GM11168 (cell line): ENCODE data around the gene CLIC5.
"Not testable (repeated sequence)": the region's sequence is repeated elsewhere in the genome, so short reads cannot be mapped to it uniquely, and the experiment has no call there.

Experiments used
- in situ Hi-C: fragments of 300-500 bp; cut with MboI; formaldehyde crosslinking; loops from one replicate; pipeline ENCODE4 v1.12.0; 2022; ENCODE audit warnings: low sequenced_read_pairs; ENCODE audit not compliant: unreplicated experiment

Gene CLIC5

DNA sequence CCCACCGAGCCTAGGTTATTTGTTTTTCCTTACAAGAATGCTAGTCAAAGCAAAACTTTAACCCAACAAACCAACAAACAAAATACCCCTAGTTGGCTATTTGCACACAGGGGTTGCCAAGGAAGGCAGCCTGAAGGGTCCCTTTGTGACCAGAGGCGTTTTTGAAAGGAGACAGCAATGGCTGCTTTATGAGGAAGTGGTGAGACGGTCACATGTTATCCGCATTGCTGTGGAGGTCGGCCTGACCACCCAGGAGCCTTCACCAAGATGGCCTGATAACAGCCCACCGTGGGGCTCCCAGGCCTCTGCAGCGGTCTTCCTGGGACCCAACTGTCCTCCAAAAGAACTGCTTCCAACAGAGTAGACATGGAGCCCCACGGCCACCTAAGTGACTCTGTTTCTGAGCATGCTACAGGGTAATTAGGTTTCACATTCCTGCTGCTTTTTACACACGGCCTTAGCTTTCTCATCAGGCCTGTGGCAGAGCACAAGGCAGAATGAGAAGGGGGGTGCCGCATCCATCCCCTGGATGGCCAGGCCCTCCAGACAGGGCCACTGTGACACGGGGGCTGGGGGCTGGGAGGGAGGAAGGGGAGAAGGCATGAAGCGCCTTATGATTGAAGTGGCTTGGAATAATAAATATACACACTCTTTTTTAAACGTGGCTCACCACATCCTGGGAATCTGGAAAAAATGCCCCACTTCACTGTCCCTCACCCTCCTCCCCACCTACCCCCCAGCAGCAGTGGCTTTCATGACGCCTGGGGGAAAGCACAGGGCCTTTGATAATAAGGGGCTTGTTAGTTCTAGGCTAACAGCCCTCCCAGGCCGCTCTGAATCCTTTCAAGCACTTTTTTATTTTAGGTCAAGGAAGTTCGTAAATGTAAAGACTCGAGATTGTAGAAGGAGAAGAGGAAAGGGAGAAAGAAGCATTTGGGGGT lies 86.0 kb downstream of the CLIC5 start:
- in situ Hi-C loops: no loop called here

DNA sequence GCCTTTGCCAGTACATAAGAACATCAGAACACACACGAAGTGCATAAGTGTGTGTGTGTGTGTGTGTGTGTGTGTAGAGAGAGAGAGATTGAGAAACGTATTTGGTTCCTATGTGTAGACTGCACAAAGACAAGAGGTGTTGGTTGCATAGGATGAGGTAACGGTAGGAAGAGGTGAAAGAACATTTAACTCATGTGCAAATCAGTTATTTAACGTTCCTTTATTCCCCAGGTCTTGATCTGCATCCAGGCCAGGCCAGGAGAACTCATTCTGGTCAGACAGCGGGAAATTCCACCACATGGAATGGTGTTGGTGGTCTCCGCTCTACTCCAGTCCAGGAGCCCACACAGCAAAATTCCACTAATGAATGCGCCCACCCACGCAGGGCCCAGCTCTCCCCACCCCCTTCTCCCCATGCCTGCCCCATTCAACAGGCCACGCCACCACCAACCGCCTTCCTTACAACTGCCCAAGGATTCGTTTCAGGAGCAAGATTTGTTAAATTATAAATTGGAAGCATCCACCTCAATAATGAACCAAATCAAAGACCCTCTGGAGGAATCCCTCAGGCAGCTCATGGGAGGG lies 86.8 kb downstream of the CLIC5 start:
- in situ Hi-C loops: no loop called here

DNA sequence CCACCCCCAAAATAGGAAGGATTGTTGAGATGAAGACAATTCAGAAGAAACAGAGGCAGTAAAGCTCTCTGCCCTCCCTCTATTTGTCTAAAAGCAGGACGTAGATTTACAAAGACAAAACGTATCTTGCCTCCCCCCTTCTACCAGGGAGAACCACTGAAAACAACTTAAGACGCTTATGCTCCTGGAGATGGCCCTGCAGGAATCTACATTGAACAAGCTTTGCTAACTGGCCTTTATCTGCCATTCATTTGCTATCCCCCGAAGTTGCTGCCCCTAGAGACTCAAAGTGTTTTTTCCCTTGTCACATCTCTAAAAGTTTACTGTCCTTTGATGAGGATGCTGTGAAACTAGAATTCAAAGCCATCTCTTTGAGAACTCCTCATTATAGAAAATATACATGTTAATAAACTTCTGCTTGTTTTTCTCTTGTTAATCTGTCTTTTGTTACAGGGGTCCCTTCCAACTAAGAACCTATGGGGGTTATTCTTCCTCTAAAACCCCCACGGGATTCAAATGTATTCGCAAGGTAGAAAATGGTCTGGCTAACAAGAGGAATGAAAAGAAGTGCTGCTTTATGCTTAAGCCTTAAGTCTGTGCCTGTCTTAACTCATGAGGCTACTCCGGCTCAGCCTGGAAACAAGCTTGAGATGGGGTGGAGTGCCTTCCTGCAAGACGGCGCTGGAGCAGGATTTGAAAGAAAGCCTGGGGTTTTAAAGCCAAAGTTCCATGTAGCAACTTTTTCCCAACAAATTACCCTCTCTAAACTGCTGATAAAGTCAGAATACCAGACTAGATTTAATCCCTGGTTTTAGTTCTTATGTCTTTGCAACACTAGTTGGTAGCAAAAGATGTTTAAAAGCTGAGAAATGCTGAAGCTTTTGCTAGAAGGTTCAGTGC lies 88.0 kb downstream of the CLIC5 start:
- in situ Hi-C loops: no loop called here

DNA sequence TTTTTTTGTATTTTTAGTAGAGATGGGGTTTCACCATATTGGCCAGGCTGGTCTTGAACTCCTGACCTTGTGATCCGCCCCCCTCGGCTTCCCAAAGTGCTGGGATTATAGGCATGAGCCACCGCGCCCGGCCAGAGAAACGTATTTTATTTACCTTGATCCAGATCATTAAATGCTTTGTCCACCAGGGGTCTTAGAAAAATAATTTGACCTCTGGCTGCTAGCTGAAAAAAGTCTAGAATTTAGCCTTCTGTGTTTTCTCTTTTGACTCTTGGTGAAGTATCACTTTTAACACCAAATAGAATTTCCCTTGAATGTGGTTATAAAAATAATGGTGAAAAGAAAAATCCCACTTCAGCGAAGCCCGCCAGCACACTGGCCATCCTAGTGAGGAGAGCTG lies 89.2 kb downstream of the CLIC5 start:
- in situ Hi-C loops: not testable (repeated sequence)

DNA sequence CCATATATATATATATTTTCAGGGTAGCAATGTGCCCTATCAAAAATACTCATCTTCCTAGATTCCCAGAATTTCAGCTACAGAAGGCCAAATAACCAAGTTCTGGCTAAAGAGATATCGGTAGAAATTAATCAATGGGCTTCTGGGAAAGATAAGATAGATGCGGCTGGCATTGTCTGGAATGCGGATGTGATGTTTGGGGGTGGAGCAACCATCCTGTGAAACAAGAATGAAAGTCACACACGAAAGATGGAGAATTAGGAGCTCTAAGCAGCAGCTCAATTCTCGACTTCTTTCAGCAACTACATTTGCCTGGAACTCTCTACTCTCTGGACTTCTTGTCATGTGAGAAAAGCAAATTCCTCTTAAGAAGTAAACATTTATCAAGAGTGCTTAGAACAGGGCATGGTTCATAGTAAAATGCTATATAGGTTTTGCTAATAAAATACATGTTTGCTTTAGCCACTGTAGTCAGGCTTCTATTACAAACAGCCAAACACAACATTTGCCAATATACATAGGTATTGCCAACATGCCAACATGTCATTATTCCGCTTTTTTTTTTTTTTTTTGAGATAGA lies 90.8 kb downstream of the CLIC5 start:
- in situ Hi-C loops: loop anchor here (25.0 kb wide), 3 partner anchors 188 to 1263 kb away; no protein-coding TSS in a partner anchor

DNA sequence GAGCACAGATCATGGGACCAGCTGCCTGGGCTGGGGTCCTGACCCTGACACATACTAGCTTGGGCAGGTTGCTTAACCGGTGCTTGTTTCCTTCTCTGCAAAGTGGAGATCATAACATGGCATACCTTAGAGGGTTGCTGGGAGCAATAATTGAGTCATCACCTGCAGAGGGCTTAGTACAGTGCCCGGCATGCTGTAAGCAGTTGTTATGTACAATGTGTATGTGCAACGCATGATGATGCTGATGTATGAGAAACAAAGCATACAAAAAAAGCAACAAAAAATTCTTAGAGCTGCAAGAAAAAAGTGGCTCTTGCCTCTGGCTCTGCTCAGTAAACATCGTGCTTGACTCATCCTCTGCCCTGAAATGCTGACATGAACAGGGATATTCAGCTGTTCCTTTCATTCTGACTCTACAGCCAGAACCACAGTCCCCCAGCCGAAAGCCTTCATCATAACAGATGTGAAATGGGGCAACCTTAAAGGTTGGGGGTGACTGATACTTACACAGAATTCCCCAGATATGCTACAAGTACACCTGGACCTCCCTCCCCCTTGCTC lies 91.7 kb downstream of the CLIC5 start:
- in situ Hi-C loops: loop anchor here (25.0 kb wide), 3 partner anchors 187 to 1262 kb away; no protein-coding TSS in a partner anchor

DNA sequence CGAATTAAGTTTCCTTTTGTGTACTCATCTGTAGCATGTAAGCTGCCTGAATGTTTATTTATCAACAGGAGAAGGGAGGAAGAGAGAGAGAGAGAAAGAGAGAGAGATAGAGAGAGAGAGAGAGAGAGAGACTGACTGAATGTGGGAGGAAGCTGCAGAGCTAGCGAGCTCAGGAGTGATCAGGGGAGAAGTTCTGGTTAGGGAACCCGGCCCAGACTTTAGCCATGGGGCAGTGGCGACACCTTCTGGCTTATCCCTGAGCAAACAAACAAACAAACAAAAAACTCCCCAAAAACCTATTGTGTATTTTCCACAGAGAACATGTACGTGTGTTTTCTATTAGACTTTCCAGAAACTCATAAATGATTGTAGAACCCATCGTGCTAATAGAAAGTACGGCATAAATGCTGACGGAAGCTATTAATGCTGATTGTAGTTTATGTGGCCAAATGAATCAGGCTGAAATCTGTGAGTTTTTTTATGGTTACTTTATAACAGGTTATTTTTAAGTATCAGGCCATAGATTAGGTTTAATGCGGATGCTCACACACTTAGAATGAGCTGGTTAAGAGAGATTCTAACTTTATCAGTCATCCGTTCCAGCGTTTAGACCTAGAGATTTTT lies 92.8 kb downstream of the CLIC5 start:
- in situ Hi-C loops: loop anchor here (25.0 kb wide), 3 partner anchors 186 to 1261 kb away; no protein-coding TSS in a partner anchor

DNA sequence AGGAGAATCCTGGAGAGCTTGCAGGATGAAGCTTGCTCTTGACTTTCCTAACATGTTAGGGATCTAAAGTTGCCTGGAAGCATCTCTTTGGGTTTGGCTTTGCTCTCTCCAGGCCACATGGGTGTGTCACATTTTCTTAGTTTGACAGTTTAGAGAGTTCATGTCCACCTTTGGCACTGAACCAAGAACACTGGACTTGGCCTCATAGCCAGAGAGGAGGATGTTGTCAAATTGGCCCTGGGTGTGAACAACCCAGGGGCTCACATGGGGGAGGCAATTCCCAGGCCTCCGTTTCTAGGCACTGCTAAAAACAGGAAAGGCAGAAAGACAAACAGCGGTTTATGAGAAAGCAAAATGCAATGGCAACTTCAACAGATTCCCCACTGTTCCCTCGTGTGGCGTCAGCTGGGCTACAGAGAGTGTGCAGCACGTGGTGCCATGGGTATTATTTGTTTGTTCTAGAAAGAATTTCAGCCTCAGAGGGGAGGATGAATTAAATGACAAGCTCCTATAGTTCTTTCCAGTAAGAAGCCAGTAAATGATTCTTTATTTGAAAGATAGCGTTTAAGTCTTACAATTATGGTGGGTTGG lies 93.9 kb downstream of the CLIC5 start:
- in situ Hi-C loops: loop anchor here (25.0 kb wide), 3 partner anchors 184 to 1259 kb away; no protein-coding TSS in a partner anchor

DNA sequence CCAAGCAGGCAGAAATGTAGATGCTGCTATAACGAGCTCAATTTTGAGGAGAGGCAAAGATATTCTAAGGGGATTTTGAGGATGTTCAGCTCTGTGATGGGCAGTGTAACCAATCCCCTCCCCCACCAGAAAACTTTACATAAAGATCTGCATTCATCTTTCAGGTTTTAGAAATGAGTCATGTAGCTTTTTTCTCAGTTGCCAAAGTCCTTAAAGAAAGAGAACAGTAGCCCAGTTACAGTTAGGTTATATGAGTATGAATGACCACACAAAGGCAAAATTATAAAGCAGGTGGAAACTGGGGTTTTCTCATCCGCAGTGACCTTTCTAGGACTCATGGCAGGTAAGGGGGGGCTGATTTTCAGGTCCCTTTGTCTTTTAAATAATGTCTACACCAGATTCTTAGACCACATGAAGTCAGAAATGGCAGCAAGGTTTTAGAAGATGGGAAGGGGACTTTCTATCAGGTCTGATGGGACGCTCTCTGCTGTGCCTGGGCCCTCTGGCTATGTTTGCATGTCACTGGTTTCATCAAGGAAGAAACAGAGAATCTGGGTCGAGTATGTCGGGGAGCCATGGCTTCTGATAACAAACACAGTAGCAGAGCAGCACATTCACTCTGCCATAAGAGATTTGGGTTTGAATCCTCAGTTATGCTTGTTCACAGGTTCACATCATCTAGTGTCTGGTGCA lies 94.7 kb downstream of the CLIC5 start:
- in situ Hi-C loops: loop anchor here (25.0 kb wide), 3 partner anchors 184 to 1259 kb away; no protein-coding TSS in a partner anchor

DNA sequence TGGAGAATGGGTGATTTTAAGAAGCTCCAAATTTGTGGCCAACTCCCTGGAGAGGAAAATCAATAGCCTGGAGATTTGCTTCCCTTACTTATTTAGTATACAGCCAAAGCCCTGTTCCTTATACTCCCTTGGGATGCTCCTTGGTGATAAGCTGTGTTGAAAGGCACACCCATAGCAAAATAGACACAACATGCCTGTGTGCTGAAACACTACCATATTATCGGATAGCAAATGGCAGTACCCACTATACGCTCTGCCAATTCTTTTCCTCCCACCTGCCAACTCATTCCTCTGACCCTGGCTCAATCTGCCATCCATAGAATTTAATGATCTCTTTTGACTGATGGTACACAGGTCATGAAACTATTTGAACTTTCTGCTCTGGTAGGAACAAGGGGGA lies 98.2 kb downstream of the CLIC5 start:
- in situ Hi-C loops: loop anchor here (25.0 kb wide), 3 partner anchors 180 to 1255 kb away; no protein-coding TSS in a partner anchor

DNA sequence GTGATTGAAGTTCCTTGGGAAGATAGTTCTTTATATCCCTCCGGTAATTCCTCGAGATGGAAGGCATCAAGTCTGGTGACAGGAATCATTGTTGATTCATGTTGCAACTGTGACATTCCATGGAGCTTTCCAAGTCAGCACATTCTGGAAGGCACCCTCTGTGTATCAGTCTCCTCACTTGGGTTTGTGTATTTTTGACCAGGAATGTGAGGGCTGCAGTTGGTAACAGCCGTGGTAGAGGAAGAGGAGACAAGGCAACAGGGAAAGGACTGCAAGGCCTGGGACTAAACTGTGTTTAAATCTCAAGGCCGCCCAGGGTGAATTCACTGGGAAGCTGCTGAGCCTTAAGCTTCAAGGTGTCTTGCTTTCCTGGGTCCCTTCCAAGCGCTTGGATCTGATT lies 99.0 kb downstream of the CLIC5 start:
- in situ Hi-C loops: loop anchor here (25.0 kb wide), 3 partner anchors 179 to 1254 kb away; no protein-coding TSS in a partner anchor

DNA sequence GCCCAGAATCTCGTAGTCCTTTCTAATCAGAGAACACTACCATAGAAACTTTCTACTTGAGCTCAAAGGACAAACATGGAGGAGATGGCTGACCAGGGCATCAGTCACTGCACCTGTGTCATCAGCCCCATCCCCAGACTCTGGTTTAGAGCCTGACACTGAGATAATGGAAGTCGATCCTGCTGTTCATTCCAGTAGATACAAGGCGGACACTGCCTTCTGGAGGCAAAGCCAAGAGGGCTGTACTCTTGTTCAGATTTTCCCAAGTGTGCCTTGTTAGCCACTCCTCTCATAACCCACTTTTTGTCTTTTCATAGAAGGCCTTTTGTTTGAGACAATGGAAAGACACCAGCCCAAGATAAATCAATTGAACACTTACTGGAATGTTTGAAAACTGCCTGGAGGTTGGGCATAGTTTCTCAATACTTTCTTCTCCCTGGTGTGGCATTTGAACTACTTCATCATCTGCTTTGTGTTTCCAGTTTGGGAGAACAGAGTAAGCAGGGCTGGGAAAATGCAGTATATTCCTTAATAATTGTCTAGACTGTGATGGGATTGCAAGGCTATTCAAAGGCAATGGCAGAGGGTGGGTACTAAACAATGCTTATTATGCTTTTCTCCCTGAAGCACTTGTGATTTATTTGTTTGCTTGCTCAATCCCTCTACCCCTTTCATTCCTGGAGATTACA lies 99.7 kb downstream of the CLIC5 start:
- in situ Hi-C loops: loop anchor here (25.0 kb wide), 3 partner anchors 179 to 1254 kb away; no protein-coding TSS in a partner anchor

DNA sequence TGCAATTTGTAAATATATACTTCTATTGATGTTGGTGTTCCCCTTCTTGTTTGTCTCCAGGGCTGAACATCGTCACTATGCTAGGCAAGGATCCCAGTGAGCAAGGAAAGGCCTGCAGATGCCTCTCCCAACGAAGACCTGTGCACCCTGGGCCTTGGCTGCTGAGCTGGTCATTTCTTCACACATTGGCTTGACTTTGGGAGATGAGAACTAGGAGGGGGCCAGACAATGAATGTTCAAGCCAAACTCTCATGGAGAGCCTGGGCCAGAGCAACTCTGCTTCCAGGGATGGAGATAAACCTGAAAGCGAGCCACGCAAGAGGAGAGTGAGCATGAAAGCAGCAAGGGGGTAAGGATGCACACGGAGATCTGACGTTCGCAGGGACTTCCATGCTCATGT lies 104.0 kb downstream of the CLIC5 start:
- in situ Hi-C loops: loop anchor here (25.0 kb wide), 3 partner anchors 174 to 1249 kb away; no protein-coding TSS in a partner anchor

DNA sequence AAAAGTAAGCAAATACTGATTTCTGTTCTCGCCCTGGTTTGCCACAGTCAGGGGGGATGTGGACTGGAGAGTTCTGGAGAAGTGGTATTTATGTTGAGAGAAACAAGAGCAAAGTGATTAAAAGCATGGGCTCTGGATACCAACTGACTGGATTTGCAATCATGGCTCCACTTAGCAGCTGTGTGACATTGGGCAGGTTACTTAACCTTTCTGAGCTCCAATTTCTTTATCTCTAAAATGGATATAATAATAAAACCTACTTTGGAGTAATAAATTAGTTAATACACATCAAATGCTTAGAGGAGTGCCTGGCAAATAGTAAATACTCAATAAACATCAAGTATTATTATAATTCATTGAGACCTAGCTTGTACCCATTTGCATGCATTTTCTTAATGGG lies 111.7 kb downstream of the CLIC5 start:
- in situ Hi-C loops: loop anchor here (25.0 kb wide), 3 partner anchors 167 to 1242 kb away; no protein-coding TSS in a partner anchor

DNA sequence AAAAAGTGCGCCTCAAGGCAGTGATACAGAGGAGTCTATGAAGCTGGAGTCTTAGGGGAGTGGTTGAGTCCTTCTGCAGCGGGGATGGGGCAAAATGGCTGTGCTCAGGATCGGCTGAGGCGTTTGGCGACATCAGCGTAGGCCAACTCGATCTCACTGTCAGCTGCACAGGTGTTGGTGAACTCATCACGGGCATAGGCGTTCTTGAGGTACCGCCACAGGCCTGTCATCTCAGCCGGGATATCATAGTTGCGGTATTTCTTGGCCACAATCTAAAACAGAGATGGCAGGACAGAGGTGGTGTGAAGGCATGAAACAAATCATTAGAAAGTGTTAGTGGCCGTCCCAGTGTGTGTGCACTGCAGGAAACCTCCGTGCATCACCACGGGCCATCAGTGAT lies 112.7 kb downstream of the CLIC5 start:
- in situ Hi-C loops: loop anchor here (25.0 kb wide), 3 partner anchors 166 to 1241 kb away; no protein-coding TSS in a partner anchor

DNA sequence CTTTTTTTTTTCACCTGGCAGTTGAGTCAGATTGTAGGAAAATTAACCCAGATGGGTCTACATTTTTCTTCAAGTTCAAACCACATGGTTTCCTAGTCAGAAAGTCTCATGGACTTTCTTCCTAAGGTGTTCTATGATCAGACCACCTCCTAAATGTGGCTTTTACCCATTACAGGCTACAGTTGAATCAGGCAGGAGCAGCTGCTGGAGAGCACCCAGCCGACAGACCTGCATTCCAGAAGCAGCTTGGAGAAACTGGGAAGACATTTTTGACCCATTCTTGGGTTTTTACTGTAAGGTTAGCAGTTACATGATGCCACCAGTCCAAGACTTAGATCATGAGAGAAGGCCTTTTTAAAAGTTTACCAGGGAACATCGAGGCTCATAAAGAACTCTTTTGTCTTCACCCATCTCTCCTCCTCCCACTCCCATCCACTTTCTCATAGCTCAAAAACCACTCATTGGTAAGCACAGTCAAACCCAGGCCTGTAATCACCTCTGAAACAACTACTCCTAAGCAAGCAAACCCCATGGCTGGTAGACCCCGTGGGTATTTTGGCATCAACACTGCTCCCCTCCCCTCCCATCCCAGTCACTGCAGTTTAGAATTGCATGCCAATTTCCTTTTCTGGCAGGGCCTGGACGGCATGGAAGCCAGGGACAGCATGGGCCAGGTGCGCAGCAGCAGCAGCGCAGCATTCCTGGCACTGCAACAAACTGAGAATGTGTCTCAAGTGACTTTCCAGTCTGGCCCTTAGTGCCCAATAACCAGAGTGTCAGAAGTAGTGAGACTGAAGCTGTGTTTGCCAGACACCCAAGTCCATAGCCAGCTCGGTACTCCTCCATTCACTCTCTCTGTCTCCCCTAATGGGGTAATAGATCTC lies 113.7 kb downstream of the CLIC5 start:
- in situ Hi-C loops: loop anchor here (25.0 kb wide), 3 partner anchors 165 to 1240 kb away; no protein-coding TSS in a partner anchor
